ENCODE data around the gene PADI1.

DNA sequence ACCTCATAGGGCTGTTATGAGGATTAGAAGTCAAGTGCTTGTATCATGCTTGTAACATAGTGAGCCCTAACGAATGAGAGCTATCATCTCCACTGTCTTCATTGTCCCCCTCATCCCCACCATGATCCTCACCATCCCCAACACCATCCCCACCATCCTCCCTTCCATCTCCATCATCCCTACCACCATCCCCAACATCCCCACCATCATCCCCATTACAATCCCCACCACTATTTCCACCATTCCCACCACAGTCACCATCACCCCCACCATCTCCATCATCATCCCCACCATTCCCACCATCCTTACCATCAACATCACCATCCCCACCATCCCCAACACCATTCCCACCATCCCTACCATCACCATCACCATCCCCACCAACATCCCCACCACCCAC, 39.1 kb upstream of the PADI1 start:
- TF ChIP-seq, protein P1, sequence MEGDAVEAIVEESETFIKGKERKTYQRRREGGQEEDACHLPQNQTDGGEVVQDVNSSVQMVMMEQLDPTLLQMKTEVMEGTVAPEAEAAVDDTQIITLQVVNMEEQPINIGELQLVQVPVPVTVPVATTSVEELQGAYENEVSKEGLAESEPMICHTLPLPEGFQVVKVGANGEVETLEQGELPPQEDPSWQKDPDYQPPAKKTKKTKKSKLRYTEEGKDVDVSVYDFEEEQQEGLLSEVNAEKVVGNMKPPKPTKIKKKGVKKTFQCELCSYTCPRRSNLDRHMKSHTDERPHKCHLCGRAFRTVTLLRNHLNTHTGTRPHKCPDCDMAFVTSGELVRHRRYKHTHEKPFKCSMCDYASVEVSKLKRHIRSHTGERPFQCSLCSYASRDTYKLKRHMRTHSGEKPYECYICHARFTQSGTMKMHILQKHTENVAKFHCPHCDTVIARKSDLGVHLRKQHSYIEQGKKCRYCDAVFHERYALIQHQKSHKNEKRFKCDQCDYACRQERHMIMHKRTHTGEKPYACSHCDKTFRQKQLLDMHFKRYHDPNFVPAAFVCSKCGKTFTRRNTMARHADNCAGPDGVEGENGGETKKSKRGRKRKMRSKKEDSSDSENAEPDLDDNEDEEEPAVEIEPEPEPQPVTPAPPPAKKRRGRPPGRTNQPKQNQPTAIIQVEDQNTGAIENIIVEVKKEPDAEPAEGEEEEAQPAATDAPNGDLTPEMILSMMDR (IDR thresholded peaks at IDR 0.05; ENCODE audit: low read depth, low read length), result no peak
- TF ChIP-seq EZH2phosphoT487 (IDR thresholded peaks at IDR 0.05; ENCODE audit: low read depth), result no peak
